Left lung (tissue), 10 donors: Measurements from ENCODE around the gene MS4A15. TPM values are rescaled to one million over a fixed set of nuclear protein-coding genes. Genes with fewer than 3 reads are reported as not detected.

ENCODE experiments used
- ATAC-seq: fragments of 200-7000 bp; cut with Tn5 transposase; one replicate; pipeline ENCODE4 v1.9.1; 2020; ENCODE audit warnings: moderate library complexity
- DNase-seq, 4 donors: peaks; one replicate each; pipeline ENCODE4 v3.0.0-alpha.2; 2013 to 2020
- H3K27ac ChIP-seq, 2 donors: fragments of 200-600 bp; sonication (generic) in 1 of 2; one replicate each; pipeline versions ENCODE4 v1.5.0 to v1.8.0; 2020 to 2021
- H3K27me3 ChIP-seq, 2 donors: fragments of 200-600 bp; sonication (generic) in 1 of 2; one replicate each; pipeline versions ENCODE4 v1.5.0 to v1.8.0; 2020 to 2021
- H3K36me3 ChIP-seq, 2 donors: fragments of 200-600 bp; sonication (generic) in 1 of 2; one replicate each; pipeline versions ENCODE4 v1.5.0 to v1.8.0; 2020 to 2021
- H3K4me1 ChIP-seq, 2 donors: fragments of 200-600 bp; one replicate each; pipeline ENCODE4 v1.8.0; 2021
- H3K4me3 ChIP-seq, 2 donors: fragments of 200-600 bp; sonication (generic) in 1 of 2; one replicate each; pipeline versions ENCODE4 v1.5.0 to v1.8.0; 2020 to 2021; ENCODE audit warnings: mild to moderate bottlenecking in 1 of 2
- H3K9me3 ChIP-seq, 2 donors: fragments of 200-600 bp; sonication (generic) in 1 of 2; one replicate each; pipeline versions ENCODE4 v1.5.0 to v1.8.0; 2020 to 2021
- intact Hi-C, 2 donors: fragments of 100-400 bp; cut with DNase I; formaldehyde crosslinking; loops; one replicate each; pipeline versions ENCODE4 v1.11.2 to v1.14.2; 2022
- polyA plus RNA-seq, 6 donors: library from polyadenylated mRNA; unstranded; fragments of 120-200 nt; gene quantifications; one replicate each; pipeline ENCODE4 v1.2.1, GENCODE V29; 2013; ENCODE audit not compliant: insufficient read length in 6 of 6
- total RNA-seq, 2 donors: library from RNA; stranded (reverse); fragmentation: NEBNext Ultra II Directional; extraction: Animal tissue kit (Norgen Biotek cat#: 25700); gene quantifications; one replicate each; pipeline ENCODE4 v1.2.1, GENCODE V29; 2021
- TF ChIP-seq, protein P1 (sequence below), 2 donors: fragments of 200-600 bp; sonication (generic) in 1 of 2; IDR thresholded peaks; one replicate each; pipeline versions ENCODE4 v1.5.0 to v1.8.0; 2021; ENCODE audit warnings: antibody characterized with exemption in 2 of 2
- donor health status: DM: no; HTN: yes; CAD: no.
- donor health status: DM: no; HTN: no; CAD: no.

Gene MS4A15
- total and polyA plus RNA-seq, 8 donors = 8.7 to 13.4 TPM; not detected in 6

DNA sequence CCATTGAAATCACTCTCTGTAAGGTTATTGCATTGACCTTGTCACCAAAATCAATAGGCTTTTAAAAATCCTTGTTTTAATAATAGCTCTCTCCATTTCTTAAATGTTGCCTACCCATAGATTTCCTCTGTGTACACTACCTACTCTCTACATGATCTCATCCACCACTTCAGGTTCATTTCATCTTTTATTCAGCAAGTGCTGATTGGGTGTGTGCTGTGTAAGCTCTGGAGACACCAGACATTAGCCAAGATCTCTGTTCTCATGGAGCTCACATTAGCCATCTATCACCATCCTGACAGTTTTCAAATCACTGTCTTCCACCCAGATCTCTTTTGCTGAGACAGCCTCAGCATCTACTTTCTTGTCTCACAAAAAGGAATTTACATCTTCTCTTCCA, 24.1 kb downstream of the MS4A15 start:
- Histone ChIP-seq H3K4me1 (peaks cover 0 to 1% of the 10 kb centered on the region in 2 donors), H3K27me3 (no peaks in the 10 kb centered on the region), H3K4me3 (no peak overlapping the region), H3K9me3 (no peaks in the 10 kb centered on the region), H3K36me3 (no peaks in the 10 kb centered on the region), H3K27ac (no peak overlapping the region)
- TF ChIP-seq, protein P1, sequence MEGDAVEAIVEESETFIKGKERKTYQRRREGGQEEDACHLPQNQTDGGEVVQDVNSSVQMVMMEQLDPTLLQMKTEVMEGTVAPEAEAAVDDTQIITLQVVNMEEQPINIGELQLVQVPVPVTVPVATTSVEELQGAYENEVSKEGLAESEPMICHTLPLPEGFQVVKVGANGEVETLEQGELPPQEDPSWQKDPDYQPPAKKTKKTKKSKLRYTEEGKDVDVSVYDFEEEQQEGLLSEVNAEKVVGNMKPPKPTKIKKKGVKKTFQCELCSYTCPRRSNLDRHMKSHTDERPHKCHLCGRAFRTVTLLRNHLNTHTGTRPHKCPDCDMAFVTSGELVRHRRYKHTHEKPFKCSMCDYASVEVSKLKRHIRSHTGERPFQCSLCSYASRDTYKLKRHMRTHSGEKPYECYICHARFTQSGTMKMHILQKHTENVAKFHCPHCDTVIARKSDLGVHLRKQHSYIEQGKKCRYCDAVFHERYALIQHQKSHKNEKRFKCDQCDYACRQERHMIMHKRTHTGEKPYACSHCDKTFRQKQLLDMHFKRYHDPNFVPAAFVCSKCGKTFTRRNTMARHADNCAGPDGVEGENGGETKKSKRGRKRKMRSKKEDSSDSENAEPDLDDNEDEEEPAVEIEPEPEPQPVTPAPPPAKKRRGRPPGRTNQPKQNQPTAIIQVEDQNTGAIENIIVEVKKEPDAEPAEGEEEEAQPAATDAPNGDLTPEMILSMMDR (IDR thresholded peaks at IDR 0.05) = no peak
- intact Hi-C loops = no loop called here
- no peak for ATAC-seq
- no peak for DNase-seq

DNA sequence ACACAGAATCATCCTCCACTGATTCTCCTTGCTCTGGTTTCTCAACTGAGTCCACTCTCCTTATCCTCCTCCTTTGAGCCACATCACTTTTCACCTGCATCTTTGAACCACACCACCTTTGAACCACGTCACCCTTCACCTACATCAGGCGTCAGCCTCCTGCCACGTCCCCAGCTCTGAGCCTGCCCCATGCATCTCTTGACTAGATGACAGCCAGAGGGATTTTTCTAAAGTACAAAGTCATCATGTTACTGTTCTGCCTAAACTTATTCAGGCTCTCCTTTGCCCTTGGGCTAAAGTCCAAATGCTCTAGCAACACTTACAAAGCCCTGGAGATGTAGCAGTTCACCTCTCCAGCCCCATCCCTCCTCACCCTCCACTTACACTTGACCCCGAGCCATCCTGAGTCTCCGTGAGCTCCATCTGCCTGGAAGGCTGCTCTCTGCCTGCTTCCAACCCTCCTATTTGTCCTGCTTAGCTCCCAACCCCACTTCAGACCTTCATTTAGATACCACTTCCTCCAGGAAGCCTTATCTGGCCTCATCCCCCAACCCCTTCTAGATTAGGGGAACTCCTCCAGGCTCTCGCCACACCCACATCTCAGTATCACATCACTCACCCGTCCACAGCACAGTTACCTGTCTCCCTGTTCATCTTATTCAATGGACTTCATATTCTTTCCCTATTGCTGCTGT, 24.8 kb downstream of the MS4A15 start:
- Histone ChIP-seq H3K9me3 (no peaks in the 10 kb centered on the region), H3K4me3 (no peak overlapping the region), H3K4me1 (no peaks in the 10 kb centered on the region), H3K27me3 (no peaks in the 10 kb centered on the region), H3K27ac (no peak overlapping the region), H3K36me3 (no peaks in the 10 kb centered on the region)
- intact Hi-C loops = no loop called here
- ATAC-seq (no peak), DNase-seq (no peak)
- TF ChIP-seq, protein P1 (IDR thresholded peaks at IDR 0.05) = no peak

DNA sequence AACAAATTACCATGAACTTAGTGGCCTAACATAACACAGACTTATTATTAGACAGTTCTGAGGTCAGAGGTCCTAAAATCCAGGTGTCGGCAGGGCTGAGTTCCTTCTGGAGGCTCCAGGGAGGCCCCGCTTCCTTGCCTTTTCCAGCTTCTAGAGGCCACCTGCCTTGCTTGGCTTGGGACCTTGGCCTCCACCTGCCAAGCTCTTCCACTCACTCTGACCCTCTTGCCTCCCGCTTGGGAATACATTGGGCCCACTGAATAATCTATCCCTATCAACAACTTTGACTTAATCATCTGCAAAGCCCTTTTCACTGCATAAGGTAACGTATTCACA, 25.3 kb downstream of the MS4A15 start:
- no peaks in the 10 kb centered on the region for H3K27me3 ChIP-seq
- DNase-seq (no peak), ATAC-seq (no peak)
- H3K9me3 ChIP-seq = no peaks in the 10 kb centered on the region
- H3K36me3 ChIP-seq = no peaks in the 10 kb centered on the region
- intact Hi-C loops = no loop called here
- TF ChIP-seq, protein P1 (IDR thresholded peaks at IDR 0.05) = no peak
- no peak overlapping the region for H3K27ac ChIP-seq
- H3K4me1 ChIP-seq = no peaks in the 10 kb centered on the region
- no peak overlapping the region for H3K4me3 ChIP-seq

DNA sequence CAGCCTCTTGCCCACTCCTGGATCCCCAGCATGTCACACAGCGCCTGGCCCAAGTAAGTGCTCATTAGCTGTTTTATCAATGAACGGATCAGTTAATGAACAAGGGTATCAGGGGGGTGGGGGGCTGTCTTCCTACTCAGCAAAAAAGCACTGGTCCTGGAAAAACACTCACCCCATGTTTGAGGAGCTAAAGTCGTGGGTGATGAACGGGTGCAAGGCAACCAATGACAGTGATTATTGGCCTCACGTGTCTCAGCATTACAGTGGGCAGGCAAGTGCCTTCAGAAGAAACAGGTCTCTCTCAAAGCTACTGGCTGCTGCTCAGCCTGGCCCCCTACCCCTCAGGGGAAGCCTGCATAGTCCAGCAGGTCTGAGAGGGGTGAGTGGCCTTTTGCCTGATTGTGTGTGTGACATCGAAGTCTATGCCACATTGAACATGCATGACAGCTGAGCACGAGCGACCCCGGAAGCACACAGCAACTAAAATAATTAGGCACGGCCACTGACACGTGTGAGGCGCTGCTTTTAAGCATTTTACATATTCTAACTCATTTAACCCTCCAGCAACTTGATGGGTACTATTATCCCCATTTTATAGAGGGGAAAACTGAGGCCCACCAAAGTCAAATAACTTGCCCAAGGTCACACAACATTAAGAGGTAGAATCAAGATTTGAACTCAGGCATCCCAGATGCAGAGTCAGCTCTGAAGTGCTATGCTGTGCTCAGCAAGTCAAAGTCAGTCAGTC, 25.9 kb downstream of the MS4A15 start:
- intact Hi-C loops = no loop called here
- Histone ChIP-seq H3K4me1 (no peaks in the 10 kb centered on the region), H3K4me3 (no peak overlapping the region), H3K27me3 (no peaks in the 10 kb centered on the region), H3K27ac (no peak overlapping the region), H3K9me3 (no peaks in the 10 kb centered on the region), H3K36me3 (no peaks in the 10 kb centered on the region)
- peak in 1 of 4 donors; percentile 40 for DNase-seq
- TF ChIP-seq, protein P1 (IDR thresholded peaks at IDR 0.05) = no peak
- ATAC-seq = no peak

DNA sequence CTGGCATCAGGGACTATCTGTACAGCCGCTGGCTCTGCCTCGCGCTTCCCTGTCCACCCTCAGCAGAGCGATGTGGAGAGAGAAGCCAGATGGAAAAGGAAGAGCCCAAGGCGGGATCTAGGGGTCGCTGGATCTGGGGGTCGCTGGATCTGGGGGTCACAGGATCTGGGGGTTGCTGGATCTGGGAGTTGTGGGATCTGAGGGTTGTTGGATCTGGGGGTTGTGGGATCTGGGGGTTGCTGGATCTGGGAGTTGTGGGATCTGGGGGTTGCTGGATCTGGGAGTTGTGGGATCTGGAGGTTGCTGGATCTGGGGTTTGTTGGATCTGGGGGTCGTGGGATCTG, 26.4 kb downstream of the MS4A15 start:
- no peaks in the 10 kb centered on the region for H3K27me3 ChIP-seq
- no peaks in the 10 kb centered on the region for H3K4me1 ChIP-seq
- H3K4me3 ChIP-seq = no peak overlapping the region
- H3K36me3 ChIP-seq = no peaks in the 10 kb centered on the region
- intact Hi-C loops = no loop called here
- no peaks in the 10 kb centered on the region for H3K9me3 ChIP-seq
- TF ChIP-seq, protein P1 (IDR thresholded peaks at IDR 0.05) = no peak
- peak in 1 of 4 donors; percentile 26 for DNase-seq
- no peak overlapping the region for H3K27ac ChIP-seq
- ATAC-seq = no peak
